ENCODE measurements around the gene MSRB3.

The MSRB3 gene

GRCh38 chr12:65458718-65459117, 180.2 kb downstream of the MSRB3 start:
- H3K4me1 ChIP-seq (ENCODE audit: insufficient read depth, poor library complexity, severe bottlenecking): no peaks in the 10 kb centered on the region

GRCh38 chr12:65459545-65459944, 181.1 kb downstream of the MSRB3 start:
- no peak for DNase-seq (ENCODE audit: low spot score)
- Histone ChIP-seq H3K4me3 (ENCODE audit: severe bottlenecking) (no peak overlapping the region), H3K9me3 (ENCODE audit: severe bottlenecking) (no peaks in the 10 kb centered on the region), H3K27me3 (ENCODE audit: insufficient read depth, poor library complexity, severe bottlenecking) (no peaks in the 10 kb centered on the region), H3K36me3 (ENCODE audit: low read depth) (no peaks in the 10 kb centered on the region), H3K4me1 (ENCODE audit: insufficient read depth, poor library complexity, severe bottlenecking) (no peaks in the 10 kb centered on the region), H3K27ac (ENCODE audit: poor library complexity, severe bottlenecking) (no peak overlapping the region)
- TF ChIP-seq CTCF (IDR thresholded peaks at IDR 0.05; ENCODE audit: poor library complexity, severe bottlenecking): no peak
- no peak for ATAC-seq (ENCODE audit: low read depth)

More at GRCh38 chr12:65458718-65459117, 180.2 kb downstream of the MSRB3 start:
- H3K9me3 ChIP-seq (ENCODE audit: severe bottlenecking): no peaks in the 10 kb centered on the region
- no peak overlapping the region for H3K4me3 ChIP-seq (ENCODE audit: severe bottlenecking)
- no peak overlapping the region for H3K27ac ChIP-seq (ENCODE audit: poor library complexity, severe bottlenecking)
- DNase-seq (ENCODE audit: low spot score) (no peak), ATAC-seq (ENCODE audit: low read depth) (no peak)
- no peaks in the 10 kb centered on the region for H3K36me3 ChIP-seq (ENCODE audit: low read depth)
- no peak for TF ChIP-seq CTCF (IDR thresholded peaks at IDR 0.05; ENCODE audit: poor library complexity, severe bottlenecking)
- H3K27me3 ChIP-seq (ENCODE audit: insufficient read depth, poor library complexity, severe bottlenecking): no peaks in the 10 kb centered on the region

GRCh38 chr12:65460063-65460462, 181.6 kb downstream of the MSRB3 start:
- no peak for ATAC-seq (ENCODE audit: low read depth)
- H3K4me1 ChIP-seq (ENCODE audit: insufficient read depth, poor library complexity, severe bottlenecking): no peaks in the 10 kb centered on the region
- no peaks in the 10 kb centered on the region for H3K36me3 ChIP-seq (ENCODE audit: low read depth)
- no peaks in the 10 kb centered on the region for H3K9me3 ChIP-seq (ENCODE audit: severe bottlenecking)
- no peak for DNase-seq (ENCODE audit: low spot score)
- no peaks in the 10 kb centered on the region for H3K27me3 ChIP-seq (ENCODE audit: insufficient read depth, poor library complexity, severe bottlenecking)
- no peak for TF ChIP-seq CTCF (IDR thresholded peaks at IDR 0.05; ENCODE audit: poor library complexity, severe bottlenecking)
- H3K4me3 ChIP-seq (ENCODE audit: severe bottlenecking): no peak overlapping the region
- H3K27ac ChIP-seq (ENCODE audit: poor library complexity, severe bottlenecking): no peak overlapping the region

- no peak overlapping the region for H3K27ac ChIP-seq (ENCODE audit: poor library complexity, severe bottlenecking)
- DNase-seq (ENCODE audit: low spot score) (no peak), ATAC-seq (ENCODE audit: low read depth) (no peak)
- H3K9me3 ChIP-seq (ENCODE audit: severe bottlenecking): no peaks in the 10 kb centered on the region
- H3K27me3 ChIP-seq (ENCODE audit: insufficient read depth, poor library complexity, severe bottlenecking): no peaks in the 10 kb centered on the region
- no peaks in the 10 kb centered on the region for H3K36me3 ChIP-seq (ENCODE audit: low read depth)
- no peaks in the 10 kb centered on the region for H3K4me1 ChIP-seq (ENCODE audit: insufficient read depth, poor library complexity, severe bottlenecking)
- no peak overlapping the region for H3K4me3 ChIP-seq (ENCODE audit: severe bottlenecking)
- no peak for TF ChIP-seq CTCF (IDR thresholded peaks at IDR 0.05; ENCODE audit: poor library complexity, severe bottlenecking)
Observed at GRCh38 chr12:65461017-65461416, 182.5 kb downstream of the MSRB3 start.

- no peaks in the 10 kb centered on the region for H3K36me3 ChIP-seq (ENCODE audit: low read depth)
- H3K4me3 ChIP-seq (ENCODE audit: severe bottlenecking): no peak overlapping the region
- H3K4me1 ChIP-seq (ENCODE audit: insufficient read depth, poor library complexity, severe bottlenecking): no peaks in the 10 kb centered on the region
- H3K9me3 ChIP-seq (ENCODE audit: severe bottlenecking): no peaks in the 10 kb centered on the region
- no peak for TF ChIP-seq CTCF (IDR thresholded peaks at IDR 0.05; ENCODE audit: poor library complexity, severe bottlenecking)
- ATAC-seq (ENCODE audit: low read depth): no peak
- DNase-seq (ENCODE audit: low spot score): no peak
- H3K27me3 ChIP-seq (ENCODE audit: insufficient read depth, poor library complexity, severe bottlenecking): no peaks in the 10 kb centered on the region
- no peak overlapping the region for H3K27ac ChIP-seq (ENCODE audit: poor library complexity, severe bottlenecking)
Observed at GRCh38 chr12:65462484-65462883, 184.0 kb downstream of the MSRB3 start.
